NCI-H82 treated with DMSO at 0.1 percent for 48 hours (cell line): ENCODE measurements around the gene CORIN.

Experiments
- DNase-seq: peaks from one replicate; lab custom pipeline; 2025; ENCODE audit not compliant: unreplicated experiment; lab: John Stamatoyannopoulos, UW

The CORIN gene

GRCh38 chr4:47647544-47647943 is 190.3 kb downstream of the CORIN start:
- no peak for DNase-seq

GRCh38 chr4:47647029-47647428 is 190.8 kb downstream of the CORIN start:
- DNase-seq, result no peak

- no peak for DNase-seq
Observed at GRCh38 chr4:47646372-47646771, 191.5 kb downstream of the CORIN start.

- no peak for DNase-seq
Observed at GRCh38 chr4:47643845-47644244, 194.0 kb downstream of the CORIN start.

- DNase-seq, result no peak
Observed at GRCh38 chr4:47642985-47643760, 194.7 kb downstream of the CORIN start.

GRCh38 chr4:47642191-47642830 is 195.6 kb downstream of the CORIN start:
- DNase-seq, result no peak

- no peak for DNase-seq
Observed at GRCh38 chr4:47641755-47642154, 196.1 kb downstream of the CORIN start.

GRCh38 chr4:47640911-47641310 is 197.0 kb downstream of the CORIN start:
- no peak for DNase-seq

- no peak for DNase-seq
Observed at GRCh38 chr4:47639531-47639930, 198.3 kb downstream of the CORIN start.

- DNase-seq, result peak; percentile 10
Observed at GRCh38 chr4:47631161-47631560, 206.7 kb downstream of the CORIN start.

- DNase-seq, result no peak
Observed at GRCh38 chr4:47624031-47624441, 213.8 kb downstream of the CORIN start.

- DNase-seq, result no peak
Observed at GRCh38 chr4:47621181-47621580, 216.7 kb downstream of the CORIN start.

- no peak for DNase-seq
Observed at GRCh38 chr4:47619691-47620090, 218.2 kb downstream of the CORIN start.

GRCh38 chr4:47617607-47618006 is 220.3 kb downstream of the CORIN start:
- DNase-seq, result no peak

GRCh38 chr4:47615385-47615784 is 222.5 kb downstream of the CORIN start:
- DNase-seq, result no peak

GRCh38 chr4:47612116-47613023 is 225.5 kb downstream of the CORIN start:
- no peak for DNase-seq

- DNase-seq, result no peak
Observed at GRCh38 chr4:47606482-47606881, 231.4 kb downstream of the CORIN start.

GRCh38 chr4:47598896-47599295 is 239.0 kb downstream of the CORIN start:
- DNase-seq, result no peak

- no peak for DNase-seq
Observed at GRCh38 chr4:47598320-47598719, 239.5 kb downstream of the CORIN start.

GRCh38 chr4:47597696-47598095 is 240.2 kb downstream of the CORIN start:
- DNase-seq, result no peak

- DNase-seq, result no peak
Observed at GRCh38 chr4:47590325-47590724, 247.5 kb downstream of the CORIN start.

GRCh38 chr4:47579235-47579634 is 258.6 kb downstream of the CORIN start:
- no peak for DNase-seq
